Neural cell (in vitro differentiated cells): Measurements from ENCODE around the gene CEP72. TPM values are rescaled to one million over a fixed set of nuclear protein-coding genes. Genes with fewer than 3 reads are reported as not detected.

Source experiments
- H2AFZ ChIP-seq: fragments of 200-600, 300-800 bp; sonication (generic), shearing (Covaris generic); 2 replicates; pipeline ENCODE4 v1.6.0; 2014; ENCODE audit warnings: low read depth, mild to moderate bottlenecking, antibody characterized with exemption, low read length, moderate library complexity
- H3F3A ChIP-seq: fragments of 200-600 bp; shearing (Covaris generic); 2 replicates; pipeline ENCODE4 v1.6.1; 2016; ENCODE audit warnings: mild to moderate bottlenecking, moderate library complexity, mixed read lengths, antibody characterized with exemption, low read length; ENCODE audit not compliant: insufficient read depth, poor library complexity, severe bottlenecking
- H3K27ac ChIP-seq: fragments of 200-600, 300-800 bp; sonication (generic), shearing (Covaris generic); 2 replicates; pipeline ENCODE4 v1.5.1; 2014; ENCODE audit warnings: mild to moderate bottlenecking, low read length, moderate library complexity
- H3K27me3 ChIP-seq: fragments of 300-800, 200-600 bp; sonication (generic), shearing (Covaris generic); 2 replicates; pipeline ENCODE4 v1.6.0; 2014; ENCODE audit warnings: mild to moderate bottlenecking, low read depth, low read length, moderate library complexity; ENCODE audit not compliant: insufficient read depth
- H3K36me3 ChIP-seq: fragments of 300-800, 200-600 bp; sonication (generic), shearing (Covaris generic); 2 replicates; pipeline ENCODE4 v1.5.1; 2014; ENCODE audit warnings: mild to moderate bottlenecking, antibody characterized with exemption, low read length, moderate library complexity; ENCODE audit not compliant: insufficient read depth
- H3K4me2 ChIP-seq: fragments of 300-800, 200-600 bp; sonication (generic), shearing (Covaris generic); 2 replicates; pipeline ENCODE4 v1.6.0; 2014; ENCODE audit warnings: mild to moderate bottlenecking, low read length
- H3K4me3 ChIP-seq: fragments of 300-800, 200-600 bp; sonication (generic), shearing (Covaris generic); 2 replicates; pipeline ENCODE4 v1.5.1; 2014; ENCODE audit warnings: mild to moderate bottlenecking, low read length, moderate library complexity
- H3K79me2 ChIP-seq: fragments of 200-600 bp; shearing (Covaris generic); replicated peaks from 2 replicates; pipeline ENCODE4 v1.6.0; 2014; ENCODE audit warnings: mild to moderate bottlenecking, low read length, moderate library complexity; ENCODE audit not compliant: insufficient read depth
- H3K9ac ChIP-seq: fragments of 300-800, 200-600 bp; sonication (generic), shearing (Covaris generic); 2 replicates; pipeline ENCODE4 v1.6.1; 2016; ENCODE audit warnings: mild to moderate bottlenecking, low read length, mixed read lengths
- H3K9me2 ChIP-seq: fragments of 200-600 bp; shearing (Covaris generic); 2 replicates; pipeline ENCODE4 v1.6.1; 2016; ENCODE audit warnings: mild to moderate bottlenecking, low read length, mixed read lengths; ENCODE audit not compliant: insufficient read depth
- H3K9me3 ChIP-seq: fragments of 200-600, 300-800 bp; sonication (generic), shearing (Covaris generic); 2 replicates; pipeline ENCODE4 v1.6.1; 2016; ENCODE audit warnings: mild to moderate bottlenecking, mixed run types, low read length, moderate library complexity, mixed read lengths
- H4K20me1 ChIP-seq: fragments of 200-600 bp; shearing (Covaris generic); 2 replicates; pipeline ENCODE4 v1.6.1; 2016; ENCODE audit warnings: mild to moderate bottlenecking, mixed run types; ENCODE audit not compliant: insufficient read depth
- CTCF ChIP-seq: fragments of 450-650 bp; IDR thresholded peaks from 2 replicates; pipeline ENCODE4 v1.5.1; 2014; ENCODE audit warnings: antibody characterized with exemption, mild to moderate bottlenecking, moderate library complexity; ENCODE audit not compliant: poor library complexity, severe bottlenecking
- EP300 ChIP-seq: fragments of 450-650 bp; conservative IDR thresholded peaks from 2 replicates; pipeline ENCODE4 v1.6.1; 2014; ENCODE audit warnings: antibody characterized with exemption, mild to moderate bottlenecking, moderate library complexity; ENCODE audit not compliant: poor library complexity, severe bottlenecking
- EZH2 ChIP-seq: fragments of 200-600, 300-800 bp; shearing (Covaris generic), sonication (generic); IDR thresholded peaks from 2 replicates; pipeline ENCODE4 v1.6.1; 2014; ENCODE audit warnings: antibody characterized with exemption, low read length, borderline replicate concordance, mild to moderate bottlenecking; ENCODE audit not compliant: insufficient read depth, poor library complexity, severe bottlenecking
- MXI1 ChIP-seq: fragments of 450-650 bp; conservative IDR thresholded peaks from 2 replicates; pipeline ENCODE4 v1.6.1; 2014; ENCODE audit warnings: antibody characterized with exemption, mild to moderate bottlenecking; ENCODE audit not compliant: poor library complexity, severe bottlenecking
- POLR2AphosphoS5 ChIP-seq: IDR thresholded peaks from 2 replicates; pipeline ENCODE4 v1.6.1; 2012
- RAD21 ChIP-seq: fragments of 450-650 bp; conservative IDR thresholded peaks from 2 replicates; pipeline ENCODE4 v1.6.1; 2014; ENCODE audit warnings: antibody characterized with exemption, mild to moderate bottlenecking, moderate library complexity
- REST ChIP-seq: IDR thresholded peaks from 2 replicates; pipeline ENCODE4 v1.6.1; 2012; ENCODE audit warnings: borderline replicate concordance
- SMC3 ChIP-seq: fragments of 450-650 bp; conservative IDR thresholded peaks from 2 replicates; pipeline ENCODE4 v1.6.1; 2014; ENCODE audit warnings: antibody characterized with exemption, mild to moderate bottlenecking, moderate library complexity; ENCODE audit not compliant: poor library complexity
- TAF1 ChIP-seq: IDR thresholded peaks from 2 replicates; pipeline ENCODE4 v1.6.1; 2012; ENCODE audit warnings: low read depth
- polyA plus RNA-seq: library from polyadenylated mRNA; depleted of rRNA; stranded (reverse); fragments of >200 nt; gene quantifications from 2 replicates; pipeline ENCODE4 v1.2.3, GENCODE V29; 2014

CEP72 gene
- polyA plus RNA-seq, 1 donor from 2014 or later = 5.9 TPM

- Histone ChIP-seq H3K9me2 (no peaks in the 10 kb centered on the region), H4K20me1 (no peaks in the 10 kb centered on the region), H3K36me3 (no peaks in the 10 kb centered on the region), H3K79me2 (no peaks in the 10 kb centered on the region), H3K27me3 (no peaks in the 10 kb centered on the region), H3K27ac (no peak overlapping the region), H3F3A (no peaks in the 10 kb centered on the region), H3K4me2 (no peak overlapping the region), H3K9ac (no peak overlapping the region), H2AFZ (no peak overlapping the region), H3K4me3 (no peak overlapping the region), H3K9me3 (no peaks in the 10 kb centered on the region)
- TF ChIP-seq POLR2AphosphoS5 (no peak), RAD21 (no peak), SMC3 (peak; percentile 33), CTCF (peak; percentile 53)
Observed at GRCh38 chr5:669111-669841, 57.1 kb downstream of the CEP72 start.

- Histone ChIP-seq H3K4me3 (no peak overlapping the region), H3K9me3 (no peaks in the 10 kb centered on the region), H3K9me2 (no peaks in the 10 kb centered on the region), H3K36me3 (no peaks in the 10 kb centered on the region), H2AFZ (no peak overlapping the region), H3F3A (no peaks in the 10 kb centered on the region), H3K27ac (no peak overlapping the region), H4K20me1 (no peaks in the 10 kb centered on the region), H3K9ac (no peak overlapping the region), H3K27me3 (no peaks in the 10 kb centered on the region), H3K79me2 (no peaks in the 10 kb centered on the region), H3K4me2 (no peak overlapping the region)
- TF ChIP-seq EP300 (no peak), EZH2 (no peak), CTCF (no peak), MXI1 (no peak), REST (no peak), TAF1 (no peak)
Observed at GRCh38 chr5:669842-670395, 57.8 kb downstream of the CEP72 start.
